Midbrain (tissue), 1 donor: ENCODE measurements around the gene CA10.
A peak's percentile ranks its signal among the peaks of the same experiment; 100 is the strongest.

Experiments
- DNase-seq: peaks from one replicate; lab custom pipeline; 2025; lab: John Stamatoyannopoulos, UW

CA10 gene

DNA sequence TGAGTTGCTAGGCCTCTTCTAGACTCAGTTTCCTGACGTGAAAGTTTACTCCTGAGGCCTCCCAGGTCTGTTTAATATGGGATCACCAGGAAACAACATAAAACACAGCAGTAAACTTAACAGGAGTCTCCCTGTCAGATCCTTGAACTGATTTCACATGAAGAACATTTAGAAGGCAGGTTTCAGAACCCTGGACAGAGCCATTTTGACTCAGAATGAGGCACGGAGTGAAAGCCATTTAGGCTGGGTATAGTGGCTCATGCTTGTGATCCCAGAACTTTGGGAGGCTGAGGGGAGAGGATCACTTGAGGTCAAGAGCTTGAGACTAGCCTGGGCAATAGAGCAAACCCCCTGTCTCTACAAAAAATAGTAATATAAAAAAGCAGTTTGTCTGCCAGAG, 289.1 kb downstream of the CA10 start:
- no peak for DNase-seq

DNA sequence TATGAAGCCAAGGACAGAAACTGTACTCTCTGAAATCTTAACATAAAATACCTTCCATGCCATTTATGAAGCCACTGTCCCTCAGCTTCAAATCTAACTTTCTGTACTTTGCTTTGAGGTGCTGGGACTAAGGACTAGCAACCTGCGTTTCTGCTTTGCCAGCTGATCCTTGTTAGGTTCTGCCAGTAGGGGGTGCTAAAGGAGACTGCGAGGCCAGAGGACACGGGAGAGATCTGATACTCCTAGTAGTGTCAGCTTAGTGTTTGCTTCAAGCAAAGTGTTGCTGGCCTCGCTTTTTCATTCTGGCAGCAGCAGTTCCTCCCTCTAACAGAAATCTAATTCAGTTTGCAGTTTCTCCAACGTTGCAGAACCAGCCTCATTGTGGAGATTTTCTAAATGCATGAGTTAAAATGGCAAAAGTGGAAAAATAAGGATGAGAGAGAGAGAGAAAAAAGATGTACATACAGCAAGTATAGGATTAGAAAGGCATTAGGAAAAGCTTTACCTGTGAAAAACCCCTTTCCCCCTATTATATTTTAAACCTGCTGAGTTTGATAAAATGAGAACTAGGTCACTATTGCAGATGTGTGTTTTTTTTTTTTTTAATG, 297.5 kb downstream of the CA10 start:
- DNase-seq, result peak; percentile 50

DNA sequence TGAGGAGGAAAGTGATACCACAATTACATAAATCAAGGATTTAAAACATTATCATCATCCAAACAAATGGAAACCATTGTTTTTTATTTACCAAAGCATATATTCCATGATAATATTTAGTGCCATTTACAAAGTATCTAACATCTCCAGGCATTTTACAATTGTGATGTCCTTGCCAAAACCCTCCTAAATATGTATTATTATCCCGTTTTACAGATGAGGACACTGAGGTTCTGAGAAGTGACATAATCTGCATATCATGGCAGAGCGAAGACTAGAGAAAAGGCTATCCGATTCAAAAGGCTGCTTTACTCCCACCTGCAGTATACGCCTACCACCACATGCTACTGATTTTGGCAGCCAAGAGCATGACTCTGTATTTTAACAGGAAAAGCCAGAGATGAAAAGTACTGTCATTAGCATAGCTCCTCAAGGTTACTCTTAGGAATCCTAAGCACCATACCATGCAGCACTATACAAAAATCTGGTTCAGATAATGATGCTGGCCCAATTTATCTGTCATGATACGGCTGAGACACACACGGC, 301.4 kb downstream of the CA10 start:
- no peak for DNase-seq

DNA sequence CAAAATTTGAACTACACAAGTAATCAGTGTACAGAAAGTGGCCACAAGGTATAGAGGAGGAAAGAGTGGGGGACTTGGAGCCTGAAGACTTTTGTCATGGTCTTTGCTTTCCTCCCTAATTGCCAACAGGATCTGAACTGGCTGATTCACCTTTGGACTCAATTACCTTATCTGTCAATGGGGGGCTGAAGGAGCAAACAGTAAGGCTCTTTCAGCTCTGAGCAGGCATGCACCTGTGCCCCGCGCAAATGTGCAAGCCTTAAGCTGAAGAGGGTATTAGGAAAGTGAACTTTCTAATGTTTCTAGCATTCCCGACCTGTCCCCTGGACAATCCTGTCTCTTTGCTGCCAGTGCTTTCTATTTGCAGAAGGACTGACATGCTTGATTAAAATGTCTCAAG, 302.7 kb downstream of the CA10 start:
- DNase-seq, result no peak

DNA sequence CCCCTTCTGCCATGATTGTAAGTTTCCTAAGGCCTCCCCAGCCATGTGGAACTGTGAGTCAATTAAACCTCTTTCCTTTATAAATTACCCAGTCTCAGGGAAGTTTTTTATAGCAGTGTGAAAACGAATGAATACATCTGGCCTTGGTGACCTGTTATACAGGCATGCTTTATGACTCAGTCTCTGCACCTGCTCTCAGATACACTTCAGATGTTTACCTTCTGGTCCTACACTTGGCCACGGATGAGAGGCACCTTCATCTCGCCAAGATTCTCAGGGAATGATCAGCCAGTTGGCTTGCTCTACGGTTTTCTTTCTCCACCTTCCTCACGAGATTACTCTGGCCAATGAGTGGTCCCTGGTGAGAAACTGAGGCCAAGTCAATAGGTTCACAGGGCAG, 304.7 kb downstream of the CA10 start:
- no peak for DNase-seq

DNA sequence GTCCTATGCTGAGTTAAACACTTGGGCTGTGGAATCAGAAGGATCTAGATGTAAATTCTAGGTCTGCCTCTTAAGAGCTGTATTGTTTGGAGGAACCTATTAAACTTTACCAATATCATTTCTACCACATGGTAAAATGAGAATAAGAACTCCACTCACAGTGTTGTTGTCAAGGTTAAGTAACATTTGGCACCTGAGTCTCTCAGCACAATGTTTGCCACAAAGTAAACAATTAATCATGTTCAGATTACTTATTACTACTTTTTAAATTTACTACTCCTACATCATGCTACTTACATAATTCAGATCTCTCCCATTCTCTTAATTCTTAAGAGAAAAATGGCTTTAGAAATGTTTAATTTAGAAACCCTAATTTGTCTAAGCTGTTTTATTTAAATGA, 305.9 kb downstream of the CA10 start:
- DNase-seq, result no peak

DNA sequence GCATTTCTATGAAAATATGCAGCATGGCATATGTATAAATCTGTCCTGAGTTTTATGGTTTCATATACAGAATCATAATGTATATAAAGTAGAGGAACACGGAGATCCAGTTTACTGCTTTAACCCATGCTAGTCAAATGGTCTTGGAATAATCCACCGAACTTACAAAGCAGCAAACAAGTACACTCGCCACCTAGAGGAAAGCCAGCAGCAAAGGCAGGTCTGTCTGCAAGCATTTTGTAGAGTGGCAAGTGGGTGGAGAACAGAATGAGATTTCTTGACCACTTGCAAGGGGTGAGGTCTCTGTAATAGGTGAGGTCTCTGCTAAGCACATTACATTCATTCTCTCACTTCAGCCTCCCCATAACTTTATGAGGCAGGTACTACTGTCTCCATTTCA, 308.3 kb downstream of the CA10 start:
- DNase-seq, result no peak

DNA sequence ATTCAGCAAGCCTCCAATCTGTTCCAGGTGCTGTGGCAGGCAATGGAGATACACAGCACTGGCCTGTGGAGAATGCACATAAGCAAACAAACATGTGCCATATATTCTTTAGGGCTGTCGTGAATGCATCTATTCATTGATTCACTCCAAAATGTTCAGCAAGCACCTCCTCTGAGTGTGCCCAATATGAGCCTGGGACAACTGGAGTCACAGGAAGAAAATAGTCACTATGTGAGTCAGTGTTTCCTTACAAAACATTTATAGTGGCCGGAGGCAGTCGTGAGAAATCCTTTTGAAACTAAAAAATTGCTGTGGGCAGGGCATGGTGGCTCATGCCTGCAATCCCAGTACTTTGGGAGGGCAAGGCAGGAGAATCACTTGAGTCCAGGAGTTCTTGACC, 310.1 kb downstream of the CA10 start:
- no peak for DNase-seq

DNA sequence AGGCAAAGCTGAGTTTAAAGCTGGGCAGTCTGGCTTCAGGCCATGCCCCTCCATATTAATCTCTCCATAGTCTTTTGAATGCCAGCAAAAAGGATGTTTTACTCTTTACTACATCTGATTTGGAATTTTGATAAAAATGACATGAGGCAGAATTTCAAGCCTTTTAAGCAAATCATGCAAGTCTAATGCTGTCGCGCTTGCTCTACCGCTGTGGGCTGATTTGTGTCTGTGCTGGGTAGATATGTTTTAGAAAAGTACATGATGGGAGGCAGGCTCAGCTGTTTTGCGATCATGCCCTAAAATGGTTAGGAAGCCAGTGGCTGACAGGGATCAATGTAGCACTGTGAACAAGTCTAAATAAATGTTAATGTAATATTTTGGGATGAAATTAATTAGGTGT, 311.9 kb downstream of the CA10 start:
- DNase-seq, result no peak

DNA sequence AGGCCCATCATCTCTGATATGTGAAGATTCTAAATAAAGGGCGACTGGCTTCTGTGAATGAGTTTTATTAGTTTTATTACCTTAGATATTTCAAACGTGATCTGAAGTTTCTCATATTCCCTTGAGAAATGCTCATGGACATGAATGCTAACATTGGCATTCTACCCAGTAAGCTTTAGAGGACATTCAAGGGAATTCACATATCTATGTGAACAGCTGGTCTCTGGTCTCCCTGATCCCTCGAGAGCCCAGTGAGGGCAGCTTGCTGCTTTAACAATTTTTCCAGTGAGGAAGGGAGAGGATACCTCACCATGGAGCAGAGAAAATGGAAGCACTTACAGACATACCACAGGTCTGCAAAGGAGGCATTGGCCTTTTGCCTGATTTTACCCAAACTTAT, 312.7 kb downstream of the CA10 start:
- no peak for DNase-seq

DNA sequence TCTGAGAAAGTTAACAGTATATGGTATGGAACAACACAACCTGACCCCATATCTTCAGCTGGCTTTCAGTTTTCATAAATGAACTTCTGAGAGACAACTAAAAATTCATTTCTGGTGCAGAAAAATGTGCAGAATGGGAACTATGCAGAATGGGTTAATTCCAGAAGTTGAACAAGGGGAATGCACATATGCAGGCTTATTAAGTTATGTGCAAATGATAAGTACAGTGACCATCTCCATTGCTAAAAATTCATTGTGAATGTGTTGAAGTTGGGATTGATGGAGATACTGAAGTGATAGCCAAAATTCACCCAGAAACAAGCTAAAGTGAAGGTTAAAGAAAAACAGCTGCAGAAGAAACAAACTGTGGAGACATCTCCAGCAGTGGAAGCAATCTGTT, 315.8 kb downstream of the CA10 start:
- DNase-seq, result no peak

DNA sequence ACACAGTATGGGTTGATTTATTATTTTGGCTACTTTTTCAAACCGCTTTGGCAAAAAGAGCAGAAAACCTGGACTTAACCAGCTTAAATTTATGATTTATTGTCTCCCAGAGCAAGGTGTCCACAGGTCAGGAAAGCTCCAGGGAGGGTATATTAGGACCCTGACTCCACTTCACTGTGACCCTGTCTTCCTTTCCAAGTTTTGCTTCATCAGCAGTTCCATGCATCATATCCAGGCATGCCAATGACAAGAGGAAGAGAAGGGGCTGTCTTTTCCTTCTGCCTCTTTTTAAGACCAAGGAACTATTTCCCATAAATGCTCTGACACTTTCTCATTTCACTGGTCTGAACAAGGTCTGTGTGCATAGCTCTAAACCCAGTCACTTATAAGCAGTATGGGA, 316.8 kb downstream of the CA10 start:
- no peak for DNase-seq

DNA sequence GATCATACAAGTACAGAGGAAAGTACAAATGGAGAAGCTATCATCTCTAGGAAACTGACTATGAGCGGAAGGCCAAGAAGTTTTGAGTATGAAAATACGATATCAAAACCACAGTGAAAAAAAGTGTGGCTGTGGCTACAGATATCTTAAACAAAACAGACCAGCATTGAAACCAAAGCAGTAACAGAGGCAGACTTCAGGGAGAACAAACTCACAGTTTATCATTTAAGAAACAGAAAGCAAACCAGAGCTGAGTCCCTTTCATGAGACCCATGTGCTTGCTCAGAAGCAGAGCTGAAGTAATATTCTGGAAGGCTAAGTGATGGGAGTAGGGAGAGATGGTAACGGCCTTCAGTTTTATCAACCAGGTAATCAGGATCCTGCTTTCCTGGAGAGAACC, 317.8 kb downstream of the CA10 start:
- DNase-seq, result no peak

DNA sequence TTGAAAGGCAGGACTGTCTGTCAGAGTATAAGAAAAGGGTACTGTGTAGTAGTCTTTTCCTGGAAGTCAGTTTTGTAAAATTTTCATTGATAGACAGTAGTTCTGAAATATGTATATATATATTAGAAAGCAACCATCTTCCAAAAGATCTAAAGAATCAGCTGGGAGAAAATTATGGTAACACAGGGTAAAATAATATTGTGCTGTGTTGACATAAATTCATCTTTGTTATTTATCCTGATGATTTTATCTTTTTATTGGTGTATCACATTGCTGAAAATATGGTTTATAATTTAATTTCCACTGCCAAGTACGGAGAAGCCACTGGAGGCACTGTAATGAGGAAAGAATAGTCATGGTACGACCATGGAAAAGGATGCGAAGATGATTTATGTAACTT, 324.9 kb downstream of the CA10 start:
- DNase-seq, result no peak

DNA sequence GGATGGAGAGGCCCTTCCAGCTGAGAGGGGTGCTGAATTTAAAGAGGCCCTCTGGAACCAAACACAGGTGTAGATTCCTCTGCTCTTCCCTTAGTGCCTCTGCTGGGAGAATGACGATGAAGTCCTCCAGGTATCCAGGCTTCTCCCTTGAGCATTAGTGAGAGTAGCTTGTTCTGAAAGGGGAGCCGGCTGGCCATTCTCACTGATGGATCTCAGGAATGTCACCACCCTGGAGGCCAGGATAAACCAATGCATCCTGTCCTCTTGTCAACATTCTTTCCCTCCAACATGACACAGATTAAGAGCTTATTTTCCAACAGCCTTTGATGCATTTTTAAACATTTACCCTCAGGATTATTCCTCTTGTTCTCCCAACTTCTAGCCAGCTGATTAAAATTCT, 325.5 kb downstream of the CA10 start:
- DNase-seq, result no peak

DNA sequence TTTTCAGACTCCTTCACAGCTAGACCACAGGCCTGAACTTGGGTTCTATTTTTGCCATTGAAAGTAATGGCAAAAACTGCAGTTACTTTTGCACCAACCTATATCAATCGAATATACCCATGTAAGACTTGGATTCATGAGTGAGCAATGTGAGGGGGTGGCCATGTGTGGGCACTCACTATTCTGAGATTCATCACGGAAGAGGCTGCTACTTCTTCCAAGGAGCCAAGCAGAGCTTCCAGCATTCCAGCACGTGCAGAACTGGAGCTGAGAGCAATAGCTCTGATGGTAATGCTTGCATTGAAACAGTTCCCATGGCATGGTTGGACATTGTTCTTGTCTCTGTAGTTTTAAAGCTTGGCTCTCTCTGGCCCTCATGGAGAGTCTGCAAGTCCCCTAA, 327.6 kb downstream of the CA10 start:
- no peak for DNase-seq

DNA sequence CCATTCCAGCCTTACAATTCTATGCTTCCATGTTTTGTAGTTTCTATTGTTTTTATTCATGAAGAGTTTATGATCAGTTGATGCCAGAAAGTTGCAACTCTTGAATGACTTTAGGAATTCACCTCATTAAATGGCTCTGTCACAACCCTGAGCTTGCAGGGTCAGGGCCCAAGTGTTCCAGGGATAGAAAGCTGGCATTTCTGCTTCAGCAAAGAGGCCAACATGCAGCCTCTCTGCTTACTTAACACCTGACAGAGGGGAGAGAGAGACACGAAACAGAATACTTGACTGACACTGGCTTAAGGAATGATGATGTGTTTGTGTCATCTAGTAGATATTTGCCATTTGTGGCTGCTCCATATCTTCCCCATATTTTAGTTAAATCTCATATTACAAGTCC, 328.1 kb downstream of the CA10 start:
- DNase-seq, result no peak

DNA sequence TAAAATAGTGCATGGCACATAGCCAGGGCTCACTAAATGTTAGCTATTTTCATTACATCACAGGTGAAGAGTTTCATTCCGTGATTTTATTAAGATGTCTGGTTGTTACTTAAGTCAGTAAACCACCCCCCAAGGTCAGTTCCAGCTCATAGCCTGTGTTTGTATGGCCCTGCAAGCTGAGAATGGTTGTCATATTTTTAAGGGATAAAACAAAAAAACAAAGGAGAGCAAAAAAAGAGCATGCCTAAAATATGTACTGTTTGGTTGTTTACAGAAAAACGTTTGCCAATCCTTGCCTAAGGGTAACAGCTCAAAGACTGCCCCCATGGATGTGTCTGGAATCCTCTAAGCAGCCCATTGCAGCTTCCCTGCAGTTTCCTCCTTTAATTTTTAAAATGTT, 329.6 kb downstream of the CA10 start:
- DNase-seq, result no peak

DNA sequence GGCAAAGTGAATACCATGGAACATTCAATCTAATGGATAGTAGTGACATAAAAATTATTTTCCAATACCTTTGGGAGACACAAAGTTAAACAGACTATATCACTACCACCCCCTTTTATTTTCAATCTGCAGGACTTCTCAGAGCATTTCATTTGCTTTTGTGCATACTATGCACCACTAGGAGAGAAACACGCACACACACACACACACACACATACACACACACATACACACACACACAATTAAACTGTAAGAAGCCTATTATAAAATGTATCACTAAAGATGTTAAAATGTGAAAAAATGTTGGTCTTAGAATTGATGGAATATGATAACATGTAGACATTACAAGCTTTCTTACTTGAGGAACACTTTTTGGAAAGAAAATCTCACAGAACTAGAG, 331.4 kb downstream of the CA10 start:
- no peak for DNase-seq

DNA sequence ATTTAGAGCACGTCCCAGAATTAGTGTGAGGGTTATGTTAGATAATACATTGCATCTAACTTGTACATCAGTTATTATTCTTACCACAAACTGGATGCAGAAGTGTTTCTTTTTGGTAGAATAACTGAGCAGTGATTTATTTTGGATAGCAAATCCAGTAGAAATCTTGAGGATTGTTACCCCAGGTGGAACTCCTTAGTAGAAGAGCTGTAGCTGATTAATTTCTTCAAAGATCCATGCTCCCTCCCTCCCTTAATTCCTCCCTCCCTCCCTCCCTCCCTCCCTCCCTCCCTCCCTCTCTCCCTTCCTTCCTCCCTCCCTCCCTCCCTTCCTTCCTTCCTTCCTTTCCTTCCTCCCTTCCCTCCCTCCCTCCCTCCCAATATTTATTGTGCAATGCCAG, 337.7 kb downstream of the CA10 start:
- no peak for DNase-seq

DNA sequence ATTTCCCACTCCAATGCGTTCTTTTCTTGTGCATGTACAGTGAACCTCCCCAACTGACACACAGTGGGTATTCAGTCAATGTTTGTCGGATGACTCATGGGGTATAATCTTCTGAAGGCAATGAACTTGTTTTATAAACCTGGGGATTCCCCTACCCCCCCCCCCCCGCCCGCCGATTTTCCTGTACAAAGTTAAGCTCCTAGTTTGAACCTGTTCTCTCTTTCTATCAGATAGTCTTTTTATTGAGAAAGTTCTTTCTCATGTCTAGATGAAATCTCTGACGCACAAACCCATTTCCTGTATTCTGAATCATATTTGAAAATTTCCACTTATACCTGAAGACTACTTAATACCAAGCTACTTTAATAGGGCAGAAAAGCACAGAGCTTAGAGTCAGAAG, 338.3 kb downstream of the CA10 start:
- DNase-seq, result no peak

DNA sequence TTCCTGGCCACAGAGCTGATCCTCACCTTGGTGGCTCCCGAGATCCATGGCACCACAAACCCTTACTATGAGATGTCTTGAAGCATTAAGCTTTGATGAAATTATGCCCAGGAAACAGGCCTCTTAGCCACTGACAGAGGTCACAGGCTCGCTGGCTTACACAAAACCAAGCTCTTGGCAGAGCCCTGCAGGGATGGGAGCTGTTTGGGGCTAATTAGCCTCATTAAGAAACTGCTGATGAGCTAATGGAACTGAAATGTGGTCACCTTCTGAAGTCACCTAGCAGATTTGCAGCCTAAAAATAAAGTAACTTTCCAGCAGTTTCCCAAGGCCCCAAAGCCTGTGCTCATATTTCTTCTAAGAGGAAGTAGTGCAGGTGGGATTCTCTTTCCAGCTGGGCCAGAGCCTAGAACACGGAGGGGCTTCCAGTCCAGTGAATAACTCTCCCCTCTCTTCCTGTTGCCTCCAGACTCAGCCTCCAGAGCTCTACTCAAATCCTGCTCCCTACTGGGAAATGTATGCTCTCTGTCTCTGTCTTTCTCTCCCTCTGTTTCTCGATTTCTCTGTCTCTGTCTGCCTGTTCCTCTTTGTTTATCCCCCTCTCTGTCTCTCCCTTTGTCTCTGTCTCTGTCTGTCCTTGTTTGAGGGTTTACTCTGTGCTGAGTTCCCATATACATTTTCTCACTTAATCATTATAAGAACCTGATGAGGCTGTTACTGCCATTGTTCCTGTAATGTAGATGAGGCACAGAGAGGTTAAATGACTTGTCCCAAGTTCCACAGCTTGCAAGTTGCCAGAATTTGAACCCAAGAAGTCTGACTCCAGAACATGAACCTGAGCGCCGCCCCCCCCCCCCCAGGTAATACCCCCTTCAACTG, 338.9 kb downstream of the CA10 start:
- no peak for DNase-seq

DNA sequence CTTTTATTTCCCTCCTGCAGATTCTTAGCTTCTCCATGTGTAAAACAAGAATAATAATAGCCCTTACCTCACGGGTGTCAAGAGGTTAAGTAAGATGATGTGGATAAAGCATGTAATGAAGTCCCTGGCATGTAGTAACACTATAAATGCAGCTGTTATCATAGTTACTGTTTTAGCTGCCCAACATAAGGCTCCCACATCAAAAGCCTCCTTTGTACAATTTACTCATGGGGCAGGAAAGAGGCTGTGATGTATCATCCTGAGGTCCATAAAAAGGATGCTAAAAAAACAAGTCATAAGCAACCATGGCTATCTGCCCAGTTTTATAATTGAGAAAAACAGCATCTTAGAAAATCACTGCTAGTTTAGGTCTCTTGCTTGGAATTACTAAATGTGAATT, 339.7 kb downstream of the CA10 start:
- DNase-seq, result no peak

DNA sequence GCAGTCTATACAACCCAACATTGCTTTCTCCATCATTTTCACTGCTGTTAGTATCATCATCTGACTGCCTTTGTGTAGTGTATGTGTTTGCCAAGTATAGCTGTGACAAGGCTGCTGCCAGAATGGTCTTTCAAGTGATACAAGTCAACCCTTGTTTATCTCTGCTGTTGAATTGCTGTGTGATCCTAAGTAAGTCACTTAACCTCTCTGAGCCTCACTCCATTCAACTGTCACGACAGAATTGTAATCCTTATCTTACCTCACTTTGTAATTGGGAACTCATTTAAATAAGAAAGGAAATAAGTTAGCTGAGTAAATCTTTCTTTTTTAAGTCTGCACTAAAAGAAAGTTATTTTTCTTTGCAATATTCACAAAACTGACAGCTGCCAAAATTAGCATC, 340.6 kb downstream of the CA10 start:
- no peak for DNase-seq
